ENCODE results near the gene KIFAP3.

KIFAP3 gene

DNA sequence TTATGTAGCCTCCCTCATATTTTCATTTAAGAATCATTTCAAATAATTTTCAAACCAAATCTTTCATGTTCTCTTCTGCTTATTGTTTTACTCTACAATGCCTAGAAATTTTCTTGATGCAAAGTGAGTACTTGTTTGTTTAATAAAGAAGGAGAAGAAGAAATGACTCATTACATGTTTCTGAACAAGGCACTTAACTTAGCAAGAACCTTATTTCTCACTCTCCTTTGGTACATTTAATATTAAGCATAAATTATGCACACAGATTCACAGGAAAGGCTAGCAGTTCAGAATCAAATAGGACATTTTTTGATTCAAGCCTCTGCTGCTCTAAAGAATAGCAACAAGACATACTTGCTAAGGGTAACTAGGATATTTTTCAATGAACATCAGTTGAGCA is 189.9 kb downstream of the KIFAP3 start:
- TF ChIP-seq, protein P1, sequence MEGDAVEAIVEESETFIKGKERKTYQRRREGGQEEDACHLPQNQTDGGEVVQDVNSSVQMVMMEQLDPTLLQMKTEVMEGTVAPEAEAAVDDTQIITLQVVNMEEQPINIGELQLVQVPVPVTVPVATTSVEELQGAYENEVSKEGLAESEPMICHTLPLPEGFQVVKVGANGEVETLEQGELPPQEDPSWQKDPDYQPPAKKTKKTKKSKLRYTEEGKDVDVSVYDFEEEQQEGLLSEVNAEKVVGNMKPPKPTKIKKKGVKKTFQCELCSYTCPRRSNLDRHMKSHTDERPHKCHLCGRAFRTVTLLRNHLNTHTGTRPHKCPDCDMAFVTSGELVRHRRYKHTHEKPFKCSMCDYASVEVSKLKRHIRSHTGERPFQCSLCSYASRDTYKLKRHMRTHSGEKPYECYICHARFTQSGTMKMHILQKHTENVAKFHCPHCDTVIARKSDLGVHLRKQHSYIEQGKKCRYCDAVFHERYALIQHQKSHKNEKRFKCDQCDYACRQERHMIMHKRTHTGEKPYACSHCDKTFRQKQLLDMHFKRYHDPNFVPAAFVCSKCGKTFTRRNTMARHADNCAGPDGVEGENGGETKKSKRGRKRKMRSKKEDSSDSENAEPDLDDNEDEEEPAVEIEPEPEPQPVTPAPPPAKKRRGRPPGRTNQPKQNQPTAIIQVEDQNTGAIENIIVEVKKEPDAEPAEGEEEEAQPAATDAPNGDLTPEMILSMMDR (conservative IDR thresholded peaks at IDR 0.05) = no peak
- TF ChIP-seq ZFX (IDR thresholded peaks at IDR 0.05) = no peak

DNA sequence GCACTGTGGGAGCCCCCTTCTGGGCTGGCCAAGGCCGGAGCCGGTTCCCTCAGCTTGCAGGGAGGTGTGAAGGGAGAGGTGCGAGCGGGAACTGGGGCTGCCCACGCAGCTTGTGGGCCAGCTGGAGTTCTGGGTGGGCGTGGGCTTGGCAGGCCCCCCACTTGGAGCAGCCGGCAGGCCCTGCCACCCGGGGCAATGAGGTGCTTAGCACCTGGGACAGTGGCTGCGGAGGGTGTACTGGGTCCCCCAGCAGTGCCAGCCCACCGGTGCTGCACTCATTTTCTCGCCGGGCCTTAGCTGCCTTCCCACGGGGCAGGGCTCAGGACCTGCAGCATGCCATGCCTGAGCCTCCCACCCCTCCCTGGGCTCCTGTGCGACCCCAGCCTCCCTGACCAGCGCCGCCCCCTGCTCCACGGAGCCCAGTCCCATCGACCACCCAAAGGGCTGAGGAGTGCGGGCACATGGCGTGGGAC is 192.4 kb downstream of the KIFAP3 start:
- TF ChIP-seq, protein P1 (conservative IDR thresholded peaks at IDR 0.05) = no peak
- TF ChIP-seq ZFX (IDR thresholded peaks at IDR 0.05) = no peak
- no peak overlapping the region for H3K27ac ChIP-seq

More for the DNA sequence above, 189.9 kb downstream of the KIFAP3 start:
- H3K27ac ChIP-seq = no peak overlapping the region

DNA sequence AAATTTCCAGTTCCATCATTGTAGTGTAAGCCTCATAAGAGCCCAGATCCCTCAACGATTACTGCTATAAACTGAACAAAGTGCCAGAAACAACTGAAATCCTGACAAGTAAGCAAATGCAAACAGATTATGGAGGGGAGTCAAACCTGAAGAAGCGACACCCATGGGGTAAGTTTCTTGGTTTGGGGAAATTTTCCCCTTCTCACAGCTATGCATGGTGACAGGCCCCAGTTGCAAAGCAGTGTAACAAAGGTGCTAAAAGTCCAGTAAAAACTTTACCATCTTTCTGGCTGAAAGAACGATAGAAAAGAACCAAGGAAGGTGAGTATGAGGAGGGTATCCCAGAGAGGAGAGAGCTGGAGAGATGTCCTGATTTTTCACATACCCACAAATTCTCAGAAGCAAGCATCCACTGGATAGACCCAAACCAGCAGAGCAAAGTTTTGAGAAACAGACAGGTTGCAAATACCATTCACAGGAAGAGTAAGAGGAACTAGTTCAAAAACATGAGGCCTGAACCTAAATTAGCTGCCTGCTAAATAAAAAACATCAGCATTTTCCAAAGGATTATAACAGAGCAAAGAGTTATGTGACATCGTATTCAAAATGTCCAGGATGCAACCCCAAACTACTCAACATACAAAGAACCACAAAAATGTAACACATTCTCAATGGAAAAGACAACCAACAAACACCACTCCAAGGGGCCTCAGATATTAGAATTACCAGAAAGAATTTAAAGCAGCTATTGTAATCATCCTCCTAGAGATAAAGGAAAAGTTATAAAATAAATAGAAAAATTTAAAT is 195.3 kb downstream of the KIFAP3 start:
- TF ChIP-seq, protein P1 (conservative IDR thresholded peaks at IDR 0.05) = no peak
- no peak for TF ChIP-seq ZFX (IDR thresholded peaks at IDR 0.05)
- H3K27ac ChIP-seq = no peak overlapping the region

DNA sequence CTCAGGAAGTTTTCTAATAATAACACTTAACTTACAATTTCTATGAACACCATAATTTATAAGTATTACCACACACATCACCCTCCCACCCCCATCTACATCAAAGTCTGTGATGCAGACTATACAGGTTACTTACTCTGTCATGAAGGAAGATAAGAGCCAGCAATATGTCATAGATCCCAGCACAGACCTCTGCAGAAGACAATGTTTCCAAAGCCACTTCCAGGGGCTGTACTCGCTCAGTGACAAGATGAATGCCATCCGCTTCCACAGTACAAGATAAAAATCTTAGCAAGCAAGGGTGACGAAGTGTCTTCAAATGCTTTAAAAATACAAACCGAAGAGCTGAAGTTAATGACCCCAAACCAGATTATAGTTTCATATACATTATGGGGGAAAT is 196.0 kb downstream of the KIFAP3 start:
- no peak overlapping the region for H3K27ac ChIP-seq
- TF ChIP-seq ZFX (IDR thresholded peaks at IDR 0.05) = no peak
- TF ChIP-seq, protein P1 (conservative IDR thresholded peaks at IDR 0.05) = no peak

DNA sequence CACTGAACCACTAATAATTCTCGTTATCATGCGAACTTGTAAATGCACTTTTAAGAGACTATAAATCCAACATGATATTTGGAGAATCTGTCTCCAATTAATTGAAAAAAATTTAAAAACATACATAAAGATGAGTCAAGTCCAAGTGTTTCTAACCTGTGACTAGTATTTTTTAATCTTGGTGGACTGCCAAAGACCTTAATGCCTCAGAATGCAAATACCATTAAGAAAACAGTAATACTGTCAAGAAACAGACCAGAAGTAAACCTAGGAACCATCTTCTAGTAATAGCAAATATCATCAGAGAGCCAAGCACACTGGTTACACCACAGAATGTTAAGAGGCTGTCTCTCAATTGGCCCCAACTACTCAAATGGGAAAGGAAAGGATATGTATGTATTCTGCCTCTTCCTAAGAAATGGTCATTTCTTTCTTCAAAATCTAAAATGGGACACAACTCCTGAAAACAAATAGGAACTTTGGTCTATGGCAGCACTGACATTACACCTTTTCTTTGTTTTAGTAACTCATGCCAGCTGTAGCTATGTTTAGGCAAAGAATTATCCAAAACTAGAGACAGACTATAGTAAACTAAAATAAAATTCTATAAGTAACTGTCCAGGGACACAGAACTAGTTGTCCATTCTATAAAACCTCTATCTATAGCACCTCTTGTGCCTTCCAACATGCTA is 196.5 kb downstream of the KIFAP3 start:
- no peak overlapping the region for H3K27ac ChIP-seq

DNA sequence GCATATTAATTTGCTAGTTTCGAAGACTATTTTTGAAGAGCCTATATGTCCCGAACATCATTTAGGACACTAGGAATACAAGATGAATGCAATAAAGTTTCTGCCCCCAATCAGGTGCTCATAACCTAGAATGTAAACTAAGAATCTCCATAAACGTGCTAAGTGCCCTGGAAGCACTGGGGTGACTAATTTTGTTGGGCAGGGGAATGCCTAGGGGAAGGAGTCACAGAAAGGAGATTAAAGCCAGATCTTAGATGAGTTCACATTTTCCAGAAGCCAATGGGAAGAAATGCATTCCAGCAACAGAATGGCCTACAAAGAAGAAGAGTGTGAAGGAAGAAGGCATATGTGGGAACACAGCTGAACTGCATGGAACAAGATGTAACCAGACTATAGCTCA is 200.3 kb downstream of the KIFAP3 start:
- no peak overlapping the region for H3K27ac ChIP-seq
- TF ChIP-seq ZFX (IDR thresholded peaks at IDR 0.05) = no peak
- TF ChIP-seq, protein P1 (conservative IDR thresholded peaks at IDR 0.05) = no peak

More for the DNA sequence above, 196.5 kb downstream of the KIFAP3 start:
- TF ChIP-seq, protein P1 (conservative IDR thresholded peaks at IDR 0.05) = no peak
- no peak for TF ChIP-seq ZFX (IDR thresholded peaks at IDR 0.05)

DNA sequence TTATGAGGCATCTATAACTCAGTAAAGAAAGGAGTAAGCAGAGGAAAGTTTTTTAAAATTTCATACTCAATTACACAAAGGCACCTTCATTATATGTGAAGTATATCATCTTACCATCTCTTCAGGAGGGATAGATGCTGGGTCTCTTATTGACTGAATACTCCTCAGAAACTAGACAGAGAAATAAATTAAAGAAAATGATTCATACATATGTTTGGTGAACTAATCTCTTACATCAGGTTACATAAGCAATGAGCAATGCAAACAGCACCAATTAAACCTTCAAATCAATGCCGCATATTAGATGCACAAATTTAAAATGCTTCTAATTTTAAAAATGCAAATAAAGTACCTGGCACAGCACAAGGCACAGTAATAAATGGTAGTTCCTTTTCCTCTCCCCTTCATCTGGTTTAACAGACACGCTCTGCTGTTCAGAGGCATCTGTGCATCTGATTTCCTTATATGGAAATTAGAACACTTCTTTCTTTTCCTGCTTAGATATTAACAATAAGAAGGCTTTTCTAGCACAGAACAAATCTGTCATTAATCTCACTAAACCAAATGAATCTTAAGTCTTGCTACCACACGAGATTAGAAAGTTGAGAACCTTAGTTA is 200.8 kb downstream of the KIFAP3 start:
- no peak for TF ChIP-seq ZFX (IDR thresholded peaks at IDR 0.05)
- TF ChIP-seq, protein P1 (conservative IDR thresholded peaks at IDR 0.05) = no peak
- H3K27ac ChIP-seq = no peak overlapping the region

Measured in C4-2B (cell line).